SK-N-SH treated with all-trans-retinoic acid at 6 μM for 48 hours (cell line): ENCODE measurements around the gene AHSA1.

ENCODE experiments used
- BACH2 ChIP-seq: fragments of 250-450 bp; sonication (Bioruptor Pico); IDR thresholded peaks from 2 replicates; pipeline ENCODE4 v1.9.0; 2021; ENCODE audit warnings: mild to moderate bottlenecking, borderline replicate concordance
- OSR1 ChIP-seq: fragments of 250-450 bp; sonication (Bioruptor Pico); IDR thresholded peaks from 2 replicates; pipeline ENCODE4 v1.8.0; 2022; ENCODE audit warnings: moderate library complexity, mild to moderate bottlenecking, inconsistent platforms
- PATZ1 ChIP-seq: fragments of 250-450 bp; sonication (Bioruptor Pico); IDR thresholded peaks from 2 replicates; pipeline ENCODE4 v1.8.0; 2020; ENCODE audit warnings: mild to moderate bottlenecking, moderate library complexity, borderline replicate concordance
- TCF4 ChIP-seq: fragments of 250-450 bp; sonication (Bioruptor Pico); IDR thresholded peaks from 2 replicates; pipeline ENCODE4 v1.8.0; 2021; ENCODE audit warnings: mild to moderate bottlenecking, moderate library complexity, borderline replicate concordance
- ZFP3 ChIP-seq: fragments of 250-450 bp; sonication (Bioruptor Pico); IDR thresholded peaks from 2 replicates; pipeline ENCODE4 v1.5.0; 2020; ENCODE audit warnings: mild to moderate bottlenecking, moderate library complexity
- ZFP30 ChIP-seq: fragments of 450-650 bp; formaldehyde crosslinking; IDR thresholded peaks from 2 replicates; pipeline ENCODE4 v1.5.0; 2022; ENCODE audit warnings: mild to moderate bottlenecking, moderate library complexity
- ZNF565 ChIP-seq: fragments of 450-650 bp; formaldehyde crosslinking; conservative IDR thresholded peaks from 2 replicates; pipeline ENCODE4 v1.5.0; 2020; ENCODE audit warnings: low read depth, mild to moderate bottlenecking, moderate library complexity
- ZNF8 ChIP-seq: fragments of 450-650 bp; formaldehyde crosslinking; IDR thresholded peaks from 2 replicates; pipeline ENCODE4 v1.5.0; 2020; ENCODE audit warnings: mild to moderate bottlenecking, moderate library complexity

DNA sequence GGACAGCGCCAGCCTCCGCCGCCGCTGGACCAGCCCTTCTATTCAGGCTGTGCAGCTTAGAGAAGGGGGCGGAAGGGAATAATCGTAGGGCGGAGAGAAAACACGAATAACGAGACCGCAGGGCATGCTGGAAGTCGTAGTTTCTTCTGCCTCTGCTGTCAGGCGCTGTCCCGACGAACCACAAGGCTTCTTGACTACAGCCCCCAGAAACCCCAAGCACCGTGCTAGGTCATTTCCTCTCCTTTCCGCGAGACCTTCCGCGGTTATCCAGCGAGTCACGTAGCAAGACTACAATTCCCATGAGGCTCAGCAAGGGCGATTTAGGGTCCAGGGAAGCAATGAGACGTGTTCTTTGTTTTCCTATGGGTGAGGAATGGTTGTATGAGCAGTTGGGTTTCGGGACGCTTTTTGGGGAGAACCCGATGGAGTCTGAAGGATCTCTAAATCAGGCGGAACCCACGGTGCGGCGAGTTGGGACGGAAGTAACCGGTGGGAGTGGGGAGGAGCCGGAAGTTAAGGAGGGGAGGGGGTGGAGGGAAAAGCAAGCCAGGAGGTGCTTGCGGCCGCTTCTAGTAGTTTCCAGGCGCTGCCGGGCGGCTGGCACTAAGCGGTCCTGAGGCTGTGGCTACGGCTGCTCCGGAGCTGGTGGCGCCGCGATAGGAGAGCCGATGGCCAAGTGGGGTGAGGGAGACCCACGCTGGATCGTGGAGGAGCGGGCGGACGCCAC is at the start of gene AHSA1, which contains the start of gene VIPAS39:
- no peak for TF ChIP-seq BACH2 (CRISPR knock-in tag)
- TF ChIP-seq ZFP30 (CRISPR knock-in tag): no peak
- no peak for TF ChIP-seq ZFP3 (CRISPR knock-in tag)
- TF ChIP-seq ZNF565: no peak
- no peak for TF ChIP-seq PATZ1 (CRISPR knock-in tag)
- no peak for TF ChIP-seq OSR1
- no peak for TF ChIP-seq TCF4
- no peak for TF ChIP-seq ZNF8 (CRISPR knock-in tag)
